T-helper 2 cell treated with Interferon-gamma antibody and Interleukin-4, amounts not matched to agents 100 ng/mL and 5 ng/mL, for 36 hours (primary cell): ENCODE measurements around the gene TIMELESS. TPM values are rescaled to one million over a fixed set of nuclear protein-coding genes. Genes with fewer than 3 reads are reported as not detected.
"Not testable (repeated sequence)": the region's sequence is repeated elsewhere in the genome, so short reads cannot be mapped to it uniquely, and the experiment has no call there.

Experiments
- intact Hi-C: fragments of 100-400 bp; cut with micrococcal nuclease; formaldehyde crosslinking; loops from one replicate; pipeline ENCODE4 v1.15.1; 2023
- total RNA-seq: library from RNA; stranded (reverse); gene quantifications from 2 replicates; pipeline ENCODE4 v1.2.3, GENCODE V29; 2022

TIMELESS gene
- total RNA-seq, 1 donor from 2014 or later: 56.9 TPM

- intact Hi-C loops: loop anchor here (2.0 to 10.0 kb wide), 3 partner anchors 168 to 494 kb away; partner anchors contain the start of genes CS, RAB5B and ZC3H10
Measured at GRCh38 chr12:56469007-56469930, 20.0 kb upstream of the TIMELESS start.

GRCh38 chr12:56468216-56469006 lies 19.2 kb upstream of the TIMELESS start, which contains the start of gene SPRYD4:
Gene SPRYD4 (plus strand): TSS chr12:56468578. CDS start chr12:56468592, 14 bp downstream.
- intact Hi-C loops: loop anchor here (1.0 to 10.0 kb wide), 6 partner anchors 19 to 494 kb away; partner anchors contain the start of genes CS, RAB5B, STAT2 and TIMELESS

- intact Hi-C loops: loop anchor here (5.0 to 10.0 kb wide), 2 partner anchors 255 to 488 kb away; partner anchors contain the start of gene RAB5B
Measured at GRCh38 chr12:56462565-56462964, 13.3 kb upstream of the TIMELESS start.

- intact Hi-C loops: loop anchor here (5.0 to 10.0 kb wide), 2 partner anchors 254 to 487 kb away; partner anchors contain the start of gene RAB5B
Measured at GRCh38 chr12:56461235-56462159, 12.3 kb upstream of the TIMELESS start.

- intact Hi-C loops: no loop called here
Measured at GRCh38 chr12:56457817-56458216, 8.6 kb upstream of the TIMELESS start.

GRCh38 chr12:56454557-56454956 lies 5.3 kb upstream of the TIMELESS start, which contains the start of gene MIP:
Gene MIP (minus strand): TSS chr12:56454657. CDS start chr12:56454613, 44 bp downstream.
- intact Hi-C loops: no loop called here

- intact Hi-C loops: no loop called here
Measured at GRCh38 chr12:56451147-56451546, 1.9 kb upstream of the TIMELESS start.

GRCh38 chr12:56450241-56450640 lies 1.0 kb upstream of the TIMELESS start:
- intact Hi-C loops: no loop called here

- intact Hi-C loops: loop anchor here (1.0 to 5.0 kb wide), 5 partner anchors 19 to 322 kb away; partner anchors contain the start of genes ESYT1, SPRYD4 and STAT2
Measured at GRCh38 chr12:56449622-56449984, 377 bp upstream of the TIMELESS start.

GRCh38 chr12:56443208-56443607 lies 6.0 kb downstream of the TIMELESS start:
- intact Hi-C loops: not testable (repeated sequence)

- intact Hi-C loops: no loop called here
Measured at GRCh38 chr12:56437430-56438176, 11.6 kb downstream of the TIMELESS start.

GRCh38 chr12:56434828-56435227 lies 14.4 kb downstream of the TIMELESS start:
- intact Hi-C loops: no loop called here

- intact Hi-C loops: no loop called here
Measured at GRCh38 chr12:56431850-56432249, 17.4 kb downstream of the TIMELESS start.

- intact Hi-C loops: no loop called here
Measured at GRCh38 chr12:56431288-56431687, 17.9 kb downstream of the TIMELESS start.

- intact Hi-C loops: no loop called here
Measured at GRCh38 chr12:56425940-56426438, 23.2 kb downstream of the TIMELESS start.

- intact Hi-C loops: no loop called here
Measured at GRCh38 chr12:56425193-56425592, 24.0 kb downstream of the TIMELESS start.

GRCh38 chr12:56420411-56420810 lies 28.8 kb downstream of the TIMELESS start:
- intact Hi-C loops: no loop called here

- intact Hi-C loops: no loop called here
Measured at GRCh38 chr12:56417739-56418138, 31.5 kb downstream of the TIMELESS start.

- intact Hi-C loops: no loop called here
Measured at GRCh38 chr12:56414401-56414800, 34.8 kb downstream of the TIMELESS start.
